Smooth muscle cell of trachea (primary cell): ENCODE results near the gene TNFSF15. TPM values are rescaled to one million over a fixed set of nuclear protein-coding genes. Genes with fewer than 3 reads are reported as not detected.

Experiments
- total RNA-seq: library from RNA; depleted of rRNA; stranded (reverse); fragments of >200 nt; gene quantifications from 2 replicates; pipeline ENCODE4 v1.2.1, GENCODE V29; 2014

Gene TNFSF15
- total RNA-seq = 0.44 and 0.99 TPM in 2 replicates

GRCh38 chr9:114805670-114806525 is at the start of gene TNFSF15:
Gene TNFSF15 (minus strand): TSS chr9:114806039. CDS start chr9:114806012, 27 bp downstream.

Other genes with a start within 250 kb of the TNFSF15 start
- 97.1 and 106 TPM in 2 replicates for gene ATP6V1G1, start 218.3 kb downstream of the TNFSF15 start, total RNA-seq
- gene TMEM268, start 194.7 kb downstream of the TNFSF15 start, total RNA-seq = 2.8 and 5.0 TPM in 2 replicates
- gene TEX53, start 148.2 kb downstream of the TNFSF15 start, total RNA-seq = not detected in 2 replicates
- not detected in 2 replicates for gene TEX48, start 123.8 kb downstream of the TNFSF15 start, total RNA-seq
- not detected in 2 replicates for gene TNFSF8, start 124.6 kb upstream of the TNFSF15 start, total RNA-seq